Kidney epithelial cell (primary cell): ENCODE measurements around the gene UBA5. TPM values are rescaled to one million over a fixed set of nuclear protein-coding genes. Genes with fewer than 3 reads are reported as not detected.

ENCODE experiments used
- DNase-seq: peaks from one replicate; pipeline ENCODE4 v3.0.0-alpha.2; 2010; ENCODE audit warnings: low read depth
- H3K27me3 ChIP-seq: 2 replicates; pipeline ENCODE4 v1.6.0; 2011; ENCODE audit warnings: low read length; ENCODE audit not compliant: control insufficient read depth, insufficient read depth
- H3K36me3 ChIP-seq: 2 replicates; pipeline ENCODE4 v1.5.1; 2011; ENCODE audit warnings: low read length; ENCODE audit not compliant: control insufficient read depth, insufficient read depth
- H3K4me3 ChIP-seq: 2 replicates; pipeline ENCODE4 v1.5.1; 2011; ENCODE audit warnings: low read depth, mild to moderate bottlenecking, control low read depth, low read length
- total RNA-seq: library from RNA; depleted of rRNA; stranded (reverse); fragments of >200 nt; gene quantifications from 2 replicates; pipeline ENCODE4 v1.2.3, GENCODE V29; 2015
- TF ChIP-seq, protein P1 (sequence below): IDR thresholded peaks from 2 replicates; pipeline ENCODE4 v1.5.1; 2011; ENCODE audit warnings: mild to moderate bottlenecking, moderate library complexity, low read length, control low read depth, inconsistent platforms; ENCODE audit not compliant: insufficient read depth, poor library complexity, severe bottlenecking

Gene UBA5
- total RNA-seq, 1 donor from 2014 or later: 37.3 TPM

DNA sequence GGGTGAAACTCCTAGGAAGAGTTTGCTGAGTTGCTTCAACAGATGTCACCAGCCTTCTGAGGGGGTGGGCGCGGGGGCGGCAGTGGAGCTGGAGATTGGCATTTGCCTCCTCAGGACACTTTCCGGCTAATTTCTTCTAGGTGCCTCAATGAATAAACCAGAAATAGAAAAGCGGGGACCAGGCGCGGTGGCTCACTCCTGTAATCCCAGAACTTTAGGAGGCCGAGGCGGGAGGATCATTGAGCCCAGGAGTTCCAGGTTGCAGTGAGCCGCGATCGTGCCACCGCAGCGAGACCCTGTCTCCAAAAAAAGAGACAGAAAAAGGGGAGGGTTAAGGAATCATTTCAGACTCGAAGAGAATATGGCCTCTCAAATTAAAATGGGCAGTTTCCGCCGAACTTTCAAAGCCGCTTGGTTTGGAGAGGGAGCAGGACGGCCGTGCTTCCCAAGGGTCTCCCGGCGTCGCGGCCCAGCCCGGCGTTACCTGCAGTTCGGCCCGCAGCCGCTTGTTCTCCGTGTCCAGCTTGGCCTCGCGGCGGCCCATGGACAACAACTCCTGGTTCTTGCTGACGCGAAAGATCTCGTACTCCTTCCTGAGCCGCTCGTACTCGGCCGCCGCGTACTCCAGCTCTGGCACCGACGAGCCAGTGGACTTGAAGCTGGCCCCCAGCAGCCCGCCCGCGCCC, 61.5 kb downstream of the UBA5 start:
- TF ChIP-seq, protein P1, sequence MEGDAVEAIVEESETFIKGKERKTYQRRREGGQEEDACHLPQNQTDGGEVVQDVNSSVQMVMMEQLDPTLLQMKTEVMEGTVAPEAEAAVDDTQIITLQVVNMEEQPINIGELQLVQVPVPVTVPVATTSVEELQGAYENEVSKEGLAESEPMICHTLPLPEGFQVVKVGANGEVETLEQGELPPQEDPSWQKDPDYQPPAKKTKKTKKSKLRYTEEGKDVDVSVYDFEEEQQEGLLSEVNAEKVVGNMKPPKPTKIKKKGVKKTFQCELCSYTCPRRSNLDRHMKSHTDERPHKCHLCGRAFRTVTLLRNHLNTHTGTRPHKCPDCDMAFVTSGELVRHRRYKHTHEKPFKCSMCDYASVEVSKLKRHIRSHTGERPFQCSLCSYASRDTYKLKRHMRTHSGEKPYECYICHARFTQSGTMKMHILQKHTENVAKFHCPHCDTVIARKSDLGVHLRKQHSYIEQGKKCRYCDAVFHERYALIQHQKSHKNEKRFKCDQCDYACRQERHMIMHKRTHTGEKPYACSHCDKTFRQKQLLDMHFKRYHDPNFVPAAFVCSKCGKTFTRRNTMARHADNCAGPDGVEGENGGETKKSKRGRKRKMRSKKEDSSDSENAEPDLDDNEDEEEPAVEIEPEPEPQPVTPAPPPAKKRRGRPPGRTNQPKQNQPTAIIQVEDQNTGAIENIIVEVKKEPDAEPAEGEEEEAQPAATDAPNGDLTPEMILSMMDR: peak; percentile 26
- H3K27me3 ChIP-seq: no peaks in the 10 kb centered on the region
- DNase-seq: no peak
- H3K36me3 ChIP-seq: no peaks in the 10 kb centered on the region
- peak overlapping the region; percentile 89 for H3K4me3 ChIP-seq

DNA sequence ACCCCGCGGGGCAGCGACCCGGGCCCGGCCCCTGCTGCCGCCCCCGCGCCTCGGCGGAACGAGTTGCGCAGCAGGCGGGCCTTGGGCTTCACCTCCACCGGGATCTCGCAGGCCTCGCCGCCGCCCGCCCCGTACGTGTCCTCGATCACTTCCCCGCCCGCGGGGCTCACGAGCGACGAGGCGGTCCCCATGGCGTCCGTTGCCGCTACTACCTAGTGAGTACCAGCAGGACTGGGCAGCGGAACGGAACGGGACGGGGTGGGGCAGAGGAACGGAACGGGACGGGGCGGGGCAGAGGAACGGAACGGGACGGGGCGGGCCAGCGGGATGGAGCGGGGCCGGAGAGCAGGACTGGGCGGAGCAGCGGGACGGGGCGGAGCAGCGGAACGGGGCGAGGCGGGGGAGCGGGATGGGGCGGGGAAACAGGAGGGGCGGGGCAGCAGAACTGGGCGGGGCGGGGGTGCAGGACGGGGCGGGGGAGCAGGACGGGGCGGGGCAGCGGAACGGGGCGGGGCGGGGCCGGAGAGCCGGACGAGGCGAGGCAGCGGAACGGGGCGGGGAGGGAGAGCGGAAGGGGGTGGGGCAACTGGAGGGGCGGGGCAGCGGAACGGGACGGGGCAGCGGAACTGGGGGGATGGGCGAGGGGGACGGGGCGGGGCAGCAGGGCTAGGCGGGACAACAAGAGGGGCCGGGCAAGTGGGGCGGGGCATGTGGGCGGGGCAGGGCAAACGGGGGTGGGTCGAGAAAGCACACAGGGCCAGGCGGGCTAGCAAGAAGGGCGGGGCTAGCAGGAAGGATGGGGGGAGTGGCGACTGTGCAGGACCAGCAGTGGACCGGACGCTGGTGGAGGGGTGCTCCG, 62.3 kb downstream of the UBA5 start, which contains the start of gene NPHP3:
Gene NPHP3 (minus strand): TSS at position 245 of the 859 bp plus-strand sequence. CDS start 54 bp downstream, at position 191.
- H3K27me3 ChIP-seq: no peaks in the 10 kb centered on the region
- peak within 1 kb of the TSS; percentile 89 for H3K4me3 ChIP-seq
- DNase-seq: peak; percentile 69
- H3K36me3 ChIP-seq: no peaks in the 10 kb centered on the region
- TF ChIP-seq, protein P1: no peak

GRCh38 chr3:132723024-132723950, 63.2 kb downstream of the UBA5 start:
- Histone ChIP-seq H3K4me3 (peak overlapping the region; percentile 79), H3K27me3 (no peaks in the 10 kb centered on the region), H3K36me3 (no peaks in the 10 kb centered on the region)
- TF ChIP-seq, protein P1: no peak
- no peak for DNase-seq

DNA sequence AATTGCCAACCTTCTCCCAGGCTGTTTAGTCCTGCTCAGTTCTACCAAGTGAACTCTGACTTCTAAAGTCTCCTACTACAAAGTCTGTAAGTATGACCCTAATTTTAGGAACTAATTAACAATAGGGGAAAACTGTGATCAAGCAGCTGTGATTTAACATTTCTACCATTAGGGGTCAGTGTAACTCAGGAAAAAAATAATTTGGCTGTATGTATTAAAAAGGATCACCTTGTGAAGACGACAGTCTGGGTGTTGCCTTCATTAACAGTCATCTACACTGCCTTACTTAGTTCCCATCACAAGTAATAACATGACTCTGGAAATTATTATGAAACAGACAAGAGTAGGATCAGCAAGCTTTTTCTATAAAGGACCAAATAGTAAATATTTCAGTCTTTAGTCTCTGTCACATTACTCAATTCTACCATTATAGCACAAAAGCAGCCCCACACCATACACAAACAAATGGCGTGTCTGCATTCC, 66.3 kb downstream of the UBA5 start:
- no peak for DNase-seq
- H3K4me3 ChIP-seq: no peak overlapping the region
- H3K36me3 ChIP-seq: no peaks in the 10 kb centered on the region
- TF ChIP-seq, protein P1: peak; percentile 57
- no peaks in the 10 kb centered on the region for H3K27me3 ChIP-seq

Other genes with a start within 250 kb of the UBA5 start
- 36.1 and 38.9 TPM in 2 replicates for gene DNAJC13, start 242.8 kb upstream of the UBA5 start, total RNA-seq
- gene ACKR4, start 63.1 kb upstream of the UBA5 start, total RNA-seq: not detected in 2 replicates
- gene ACAD11, start 520 bp upstream of the UBA5 start, total RNA-seq: 15.2 and 24.7 TPM in 2 replicates
- 16.8 and 23.3 TPM in 2 replicates for gene NPHP3, start 62.1 kb downstream of the UBA5 start, total RNA-seq